H9 (cell line): ENCODE measurements around the gene TAS1R1. TPM values are rescaled to one million over a fixed set of nuclear protein-coding genes. Genes with fewer than 3 reads are reported as not detected.

Source experiments
- DNase-seq: peaks from one replicate; pipeline ENCODE4 v3.0.0-alpha.2; 2017
- H2AFZ ChIP-seq: one replicate; pipeline ENCODE4 v1.6.1; 2013; ENCODE audit warnings: mild to moderate bottlenecking, low read length, control low read depth, moderate library complexity
- H2AK5ac ChIP-seq: 2 replicates; pipeline ENCODE4 v1.6.1; 2013; ENCODE audit warnings: low read length, control low read depth, mixed read lengths; ENCODE audit not compliant: insufficient read length
- H2BK120ac ChIP-seq: one replicate; pipeline ENCODE4 v1.6.1; 2013; ENCODE audit warnings: low read depth, mild to moderate bottlenecking, low read length, control low read depth, inconsistent platforms; ENCODE audit not compliant: poor library complexity, severe bottlenecking
- H2BK12ac ChIP-seq: 2 replicates; pipeline ENCODE4 v1.6.1; 2013; ENCODE audit warnings: low read length, control low read depth, mixed read lengths, low read depth; ENCODE audit not compliant: insufficient read length
- H2BK15ac ChIP-seq: 2 replicates; pipeline ENCODE4 v1.6.1; 2013; ENCODE audit warnings: low read depth, low read length, control low read depth
- H2BK20ac ChIP-seq: one replicate; pipeline ENCODE4 v1.6.1; 2013; ENCODE audit warnings: low read depth, mild to moderate bottlenecking, low read length, control low read depth, inconsistent platforms; ENCODE audit not compliant: poor library complexity, severe bottlenecking
- H2BK5ac ChIP-seq: 2 replicates; pipeline ENCODE4 v1.6.1; 2013; ENCODE audit warnings: low read length, control low read depth, mixed read lengths; ENCODE audit not compliant: insufficient read length
- H3K14ac ChIP-seq: 2 replicates; pipeline ENCODE4 v1.6.1; 2013; ENCODE audit warnings: low read length, control low read depth; ENCODE audit not compliant: insufficient read depth
- H3K18ac ChIP-seq: 2 replicates; pipeline ENCODE4 v1.6.1; 2013; ENCODE audit warnings: low read depth, mild to moderate bottlenecking, mixed read lengths, low read length, control low read depth; ENCODE audit not compliant: insufficient read length
- H3K23ac ChIP-seq: 2 replicates; pipeline ENCODE4 v1.6.1; 2013; ENCODE audit warnings: low read length, control low read depth, mixed read lengths, low read depth; ENCODE audit not compliant: insufficient read length
- H3K23me2 ChIP-seq: 2 replicates; pipeline ENCODE4 v1.6.1; 2013; ENCODE audit warnings: low read depth, mild to moderate bottlenecking, mixed read lengths, low read length, control low read depth; ENCODE audit not compliant: insufficient read length, poor library complexity, severe bottlenecking
- H3K27ac ChIP-seq: 2 replicates; pipeline ENCODE4 v1.5.1; 2013; ENCODE audit warnings: low read length, control low read depth, mixed read lengths, low read depth; ENCODE audit not compliant: insufficient read length
- H3K27me3 ChIP-seq: 2 replicates; pipeline ENCODE4 v1.6.1; 2013; ENCODE audit warnings: low read length, control low read depth, inconsistent platforms; ENCODE audit not compliant: insufficient read depth
- H3K4ac ChIP-seq: 2 replicates; pipeline ENCODE4 v1.6.1; 2013; ENCODE audit warnings: low read depth, mild to moderate bottlenecking, control low read depth, inconsistent platforms, low read length, moderate library complexity
- H3K4me1 ChIP-seq: 2 replicates; pipeline ENCODE4 v1.6.1; 2013; ENCODE audit warnings: low read length, control low read depth, inconsistent platforms; ENCODE audit not compliant: insufficient read depth
- H3K4me2 ChIP-seq: 2 replicates; pipeline ENCODE4 v1.6.1; 2013; ENCODE audit warnings: low read length, control low read depth, mixed read lengths; ENCODE audit not compliant: insufficient read length, insufficient read depth
- H3K56ac ChIP-seq: 2 replicates; pipeline ENCODE4 v1.6.1; 2013; ENCODE audit warnings: low read depth, mild to moderate bottlenecking, mixed read lengths, low read length, control low read depth; ENCODE audit not compliant: insufficient read length
- H3K79me1 ChIP-seq: 2 replicates; pipeline ENCODE4 v1.6.1; 2013; ENCODE audit warnings: low read depth, mild to moderate bottlenecking, moderate library complexity, low read length, control low read depth, inconsistent platforms; ENCODE audit not compliant: insufficient read depth, poor library complexity, severe bottlenecking
- H3K79me2 ChIP-seq: 2 replicates; pipeline ENCODE4 v1.6.1; 2013; ENCODE audit warnings: low read length, control low read depth, inconsistent platforms; ENCODE audit not compliant: insufficient read depth
- H3K9ac ChIP-seq: 2 replicates; pipeline ENCODE4 v1.6.1; 2013; ENCODE audit warnings: low read length, control low read depth, mixed read lengths; ENCODE audit not compliant: insufficient read length; ENCODE audit errors: extremely low read depth
- H3K9me3 ChIP-seq: one replicate; pipeline ENCODE4 v1.6.1; 2013; ENCODE audit warnings: low read depth, low read length, inconsistent platforms; ENCODE audit not compliant: control insufficient read depth
- H3T11ph ChIP-seq: one replicate; pipeline ENCODE4 v1.6.1; 2013; ENCODE audit warnings: mild to moderate bottlenecking, low read length, control low read depth, inconsistent platforms
- H4K20me1 ChIP-seq: one replicate; pipeline ENCODE4 v1.6.1; 2013; ENCODE audit not compliant: control insufficient read depth, insufficient read length, insufficient read depth
- H4K5ac ChIP-seq: 2 replicates; pipeline ENCODE4 v1.6.1; 2013; ENCODE audit warnings: low read depth, mild to moderate bottlenecking, mixed read lengths, low read length, control low read depth; ENCODE audit not compliant: insufficient read length
- H4K8ac ChIP-seq: replicated peaks from 2 replicates; pipeline ENCODE4 v1.6.1; 2013; ENCODE audit warnings: low read length, control low read depth, mixed read lengths, low read depth; ENCODE audit not compliant: insufficient read length
- H4K91ac ChIP-seq: 2 replicates; pipeline ENCODE4 v1.6.1; 2013; ENCODE audit warnings: low read depth, mild to moderate bottlenecking, moderate library complexity, mixed read lengths, low read length, control low read depth; ENCODE audit not compliant: insufficient read length
- H3K27ac Mint-ChIP-seq, 3 experiments: 2 replicates in 2 of 3; 3 replicates in 1 of 3; pipeline ENCODE4 v1.8.0; 2020 to 2021; ENCODE audit warnings: mixed read lengths in 3 of 3, mild to moderate bottlenecking in 1 of 3, moderate library complexity in 1 of 3
- H3K27me3 Mint-ChIP-seq: 2 replicates; pipeline ENCODE4 v1.8.0; 2021; ENCODE audit warnings: low read depth, mild to moderate bottlenecking, moderate library complexity, mixed read lengths
- H3K36me3 Mint-ChIP-seq, 3 experiments: 2 replicates in 2 of 3; 3 replicates in 1 of 3; pipeline ENCODE4 v1.8.0; 2020 to 2021; ENCODE audit warnings: low read depth in 3 of 3, mixed read lengths in 3 of 3; ENCODE audit not compliant: insufficient read depth in 1 of 3
- H3K4me1 Mint-ChIP-seq, 2 experiments: 2 replicates each; pipeline ENCODE4 v1.8.0; 2020; ENCODE audit warnings: mixed read lengths in 2 of 2
- H3K4me3 Mint-ChIP-seq, 2 experiments: 2 replicates in 1 of 2; 3 replicates in 1 of 2; pipeline ENCODE4 v1.8.0; 2020 to 2021; ENCODE audit warnings: mild to moderate bottlenecking in 2 of 2, mixed read lengths in 2 of 2, moderate library complexity in 1 of 2
- H3K9me3 Mint-ChIP-seq, 2 experiments: 2 replicates in 1 of 2; 3 replicates in 1 of 2; pipeline ENCODE4 v1.8.0; 2020; ENCODE audit warnings: mild to moderate bottlenecking in 2 of 2, mixed read lengths in 2 of 2, moderate library complexity in 1 of 2
- CTCF ChIP-seq: fragments of 200-600 bp; sonication (generic); conservative IDR thresholded peaks from 3 replicates; pipeline ENCODE4 v1.8.0; 2021; ENCODE audit warnings: antibody characterized with exemption, mild to moderate bottlenecking
- WGBS: extraction: QIAGEN DNeasy Blood & Tissue Kit; methylation state at CpG from one replicate; pipeline ENCODE4 v1.1.7; 2013; ENCODE audit warnings: missing lambda C conversion rate, low lambda C conversion rate, mixed read lengths; ENCODE audit not compliant: insufficient read length; ENCODE audit errors: extremely low coverage; 5-methylcytosine and 5-hydroxymethylcytosine counted together
- total RNA-seq: library from RNA; stranded (reverse); gene quantifications from 2 replicates; pipeline ENCODE4 v1.2.1, GENCODE V29; 2021

TAS1R1 gene
- total RNA-seq, 1 experiment from 2014 or later = not detected

DNA sequence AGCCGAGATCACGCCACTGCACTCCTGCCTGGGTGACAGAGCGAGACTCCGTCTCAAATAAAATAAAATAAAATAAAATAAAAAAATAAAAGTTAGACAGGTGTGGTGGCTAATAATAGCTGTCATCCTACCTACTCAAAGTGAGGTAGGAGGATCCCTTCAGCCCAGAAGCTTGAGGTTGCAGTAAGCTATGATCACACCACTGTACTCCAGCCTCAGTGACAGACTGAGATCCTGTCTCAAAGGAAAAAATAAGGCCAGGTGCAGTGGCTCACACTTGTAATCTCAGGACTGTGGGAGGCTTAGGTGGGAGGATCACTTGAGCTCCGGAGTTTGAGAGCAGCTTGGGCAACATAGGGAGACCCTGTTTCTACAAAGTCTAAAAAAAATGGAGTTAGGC is 18.8 kb upstream of the TAS1R1 start:
- no peaks in the 10 kb centered on the region for H3K23me2 ChIP-seq
- H3K27ac ChIP-seq = no peak overlapping the region
- no peak overlapping the region for H3K4me3 Mint-ChIP-seq
- no peaks in the 10 kb centered on the region for H3K79me2 ChIP-seq
- no peaks in the 10 kb centered on the region for H3K79me1 ChIP-seq
- peaks cover 0 to 3% of the 10 kb centered on the region in 2 experiments; a peak in 1 of 4 replicates for H3K4me1 Mint-ChIP-seq
- no peak overlapping the region for H2BK120ac ChIP-seq
- no peaks in the 10 kb centered on the region for H3K4me1 ChIP-seq
- no peak overlapping the region for H3K56ac ChIP-seq
- no peak overlapping the region for H2AFZ ChIP-seq
- no peak overlapping the region for H2BK12ac ChIP-seq
- no peak overlapping the region for H4K8ac ChIP-seq
- no peak overlapping the region for H2AK5ac ChIP-seq
- no peaks in the 10 kb centered on the region for H3K9me3 Mint-ChIP-seq
- H2BK5ac ChIP-seq = no peak overlapping the region
- no peaks in the 10 kb centered on the region for H3K27me3 Mint-ChIP-seq
- H2BK20ac ChIP-seq = no peak overlapping the region
- no peak overlapping the region for H4K91ac ChIP-seq
- DNase-seq = no peak
- no peak overlapping the region for H3K27ac Mint-ChIP-seq
- H3K36me3 Mint-ChIP-seq = peaks cover 24 to 66% (median 60%) of the 10 kb centered on the region in 3 experiments; a peak in 6 of 7 replicates
- no peak overlapping the region for H2BK15ac ChIP-seq
- no peak overlapping the region for H3K4me2 ChIP-seq
- H3K14ac ChIP-seq = no peak overlapping the region
- no peaks in the 10 kb centered on the region for H3K9me3 ChIP-seq
- H4K5ac ChIP-seq = no peak overlapping the region
- no peak overlapping the region for H3T11ph ChIP-seq
- no peak overlapping the region for H3K4ac ChIP-seq
- no peak overlapping the region for H3K18ac ChIP-seq
- no CpG with 5 or more reads among the region's 5 CpGs for WGBS
- no peak overlapping the region for H3K9ac ChIP-seq
- H3K23ac ChIP-seq = no peak overlapping the region
- H3K27me3 ChIP-seq = no peaks in the 10 kb centered on the region
- no peak for TF ChIP-seq CTCF
- H4K20me1 ChIP-seq = no peaks in the 10 kb centered on the region
